ENCODE measurements around the gene UTP11.
"Not testable (repeated sequence)": the region's sequence is repeated elsewhere in the genome, so short reads cannot be mapped to it uniquely, and the experiment has no call there.

Gene UTP11, protein sequence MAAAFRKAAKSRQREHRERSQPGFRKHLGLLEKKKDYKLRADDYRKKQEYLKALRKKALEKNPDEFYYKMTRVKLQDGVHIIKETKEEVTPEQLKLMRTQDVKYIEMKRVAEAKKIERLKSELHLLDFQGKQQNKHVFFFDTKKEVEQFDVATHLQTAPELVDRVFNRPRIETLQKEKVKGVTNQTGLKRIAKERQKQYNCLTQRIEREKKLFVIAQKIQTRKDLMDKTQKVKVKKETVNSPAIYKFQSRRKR

GRCh38 chr1:38012363-38013226 lies at the start of gene UTP11:
Gene UTP11 (plus strand): TSS chr1:38012734. CDS start chr1:38012803, 69 bp downstream.
- H3K4me3 ChIP-seq (ENCODE audit: low read depth, low read length) = peak within 1 kb of the TSS; percentile 87

GRCh38 chr1:37964106-37964505 lies 48.4 kb upstream of the UTP11 start:
- not testable (repeated sequence) for H3K4me3 ChIP-seq (ENCODE audit: low read depth, low read length)

DNA sequence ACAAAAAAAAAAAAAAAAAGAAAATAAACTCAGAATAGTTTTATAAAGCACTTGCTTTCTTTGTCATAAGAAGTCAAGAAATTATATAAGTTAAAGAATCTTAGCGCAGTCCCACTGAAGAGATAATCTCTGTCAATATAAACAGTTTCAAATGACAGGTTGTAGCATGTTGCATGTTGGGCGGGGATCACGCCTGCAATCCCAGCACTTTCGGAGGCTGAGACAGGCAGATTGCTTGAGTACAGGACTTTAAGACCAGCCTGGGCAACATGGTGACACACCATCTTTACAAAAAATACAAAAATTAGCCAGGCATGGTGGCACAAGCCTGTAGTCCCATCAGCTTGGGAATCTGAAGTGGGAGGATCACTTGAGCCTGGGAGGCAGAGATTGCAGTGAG lies 47.2 kb upstream of the UTP11 start:
- H3K4me3 ChIP-seq (ENCODE audit: low read depth, low read length) = no peak overlapping the region

GRCh38 chr1:37973684-37974083 lies 38.9 kb upstream of the UTP11 start:
- H3K4me3 ChIP-seq (ENCODE audit: low read depth, low read length) = not testable (repeated sequence)

GRCh38 chr1:37974567-37974966 lies 38.0 kb upstream of the UTP11 start:
- H3K4me3 ChIP-seq (ENCODE audit: low read depth, low read length) = no peak overlapping the region

- H3K4me3 ChIP-seq (ENCODE audit: low read depth, low read length) = not testable (repeated sequence)
Measured at GRCh38 chr1:37975083-37975482, 37.5 kb upstream of the UTP11 start.

DNA sequence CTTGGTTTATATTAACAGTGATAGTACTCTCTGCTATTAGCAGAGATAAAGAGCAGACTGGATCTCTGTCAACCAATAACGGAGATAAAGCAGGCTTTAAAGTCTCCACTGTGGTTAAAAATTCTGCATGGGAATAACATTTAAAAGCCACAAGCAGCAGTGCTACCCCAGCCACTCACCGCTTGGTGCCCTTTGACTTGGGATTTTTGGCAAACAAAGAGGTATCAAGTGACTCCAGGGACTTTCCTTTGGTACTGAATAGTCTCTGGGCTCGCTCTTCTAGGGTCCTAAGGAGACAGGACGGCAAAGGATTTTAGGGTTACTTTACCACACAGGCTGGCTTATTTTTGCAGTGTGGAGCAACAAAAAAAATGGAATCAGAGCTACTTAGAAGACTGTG lies 34.0 kb upstream of the UTP11 start:
- no peak overlapping the region for H3K4me3 ChIP-seq (ENCODE audit: low read depth, low read length)

- H3K4me3 ChIP-seq (ENCODE audit: low read depth, low read length) = no peak overlapping the region
Measured at GRCh38 chr1:37983546-37983945, 29.0 kb upstream of the UTP11 start.

DNA sequence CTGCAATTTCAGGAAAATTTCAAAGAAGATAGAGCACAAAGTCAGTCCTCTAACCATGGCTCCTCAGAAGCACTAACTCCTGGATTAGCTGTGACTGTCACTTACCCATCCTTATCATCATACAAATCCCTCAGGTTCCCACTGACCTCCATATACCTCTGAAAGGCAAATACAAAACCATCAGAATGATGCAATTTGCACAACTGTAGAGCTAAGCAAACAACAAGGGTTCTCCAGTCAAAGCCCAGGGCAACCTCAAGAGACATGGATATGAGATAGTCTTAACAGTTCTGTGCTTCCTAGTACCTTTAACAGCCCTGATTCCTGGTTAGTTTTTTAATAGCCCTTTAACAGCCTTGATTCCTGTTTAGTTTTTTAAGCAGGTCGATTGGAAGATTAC lies 24.9 kb upstream of the UTP11 start:
- no peak overlapping the region for H3K4me3 ChIP-seq (ENCODE audit: low read depth, low read length)

GRCh38 chr1:37989361-37989930 lies 23.1 kb upstream of the UTP11 start:
- peak overlapping the region; percentile 98 for H3K4me3 ChIP-seq (ENCODE audit: low read depth, low read length)

- H3K4me3 ChIP-seq (ENCODE audit: low read depth, low read length) = no peak overlapping the region
Measured at GRCh38 chr1:37994886-37995566, 17.5 kb upstream of the UTP11 start.

DNA sequence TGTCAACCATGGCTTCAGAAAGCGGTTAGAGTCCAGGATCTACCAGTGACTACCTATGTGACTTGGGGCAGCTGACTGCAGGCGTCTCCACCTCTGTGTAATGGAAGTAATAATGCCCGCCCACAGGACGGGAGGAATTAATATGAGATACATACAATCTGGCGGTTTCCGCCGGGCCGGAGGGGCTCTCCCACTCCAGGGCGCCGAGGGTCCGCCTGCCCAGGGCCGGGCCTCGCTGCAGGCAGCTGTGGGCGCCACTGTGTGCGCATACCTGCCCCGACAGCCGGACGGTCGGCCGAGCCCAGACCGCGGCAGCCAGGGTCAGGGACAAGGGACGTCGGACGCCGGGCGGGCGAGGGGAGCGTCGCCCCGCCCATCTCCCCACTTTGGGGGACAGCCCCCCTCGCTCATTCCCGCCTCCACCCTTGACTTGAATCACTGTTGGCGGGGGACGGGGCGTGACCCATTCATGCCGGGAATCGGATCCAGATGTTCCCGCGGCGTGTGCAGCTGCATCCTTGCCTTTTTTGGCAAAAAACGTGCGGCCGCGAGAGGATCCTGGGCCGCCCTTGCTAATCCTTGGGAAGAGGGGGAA lies 16.7 kb upstream of the UTP11 start:
- peak overlapping the region; percentile 52 for H3K4me3 ChIP-seq (ENCODE audit: low read depth, low read length)

GRCh38 chr1:37997256-37998088 lies 15.1 kb upstream of the UTP11 start:
- no peak overlapping the region for H3K4me3 ChIP-seq (ENCODE audit: low read depth, low read length)

DNA sequence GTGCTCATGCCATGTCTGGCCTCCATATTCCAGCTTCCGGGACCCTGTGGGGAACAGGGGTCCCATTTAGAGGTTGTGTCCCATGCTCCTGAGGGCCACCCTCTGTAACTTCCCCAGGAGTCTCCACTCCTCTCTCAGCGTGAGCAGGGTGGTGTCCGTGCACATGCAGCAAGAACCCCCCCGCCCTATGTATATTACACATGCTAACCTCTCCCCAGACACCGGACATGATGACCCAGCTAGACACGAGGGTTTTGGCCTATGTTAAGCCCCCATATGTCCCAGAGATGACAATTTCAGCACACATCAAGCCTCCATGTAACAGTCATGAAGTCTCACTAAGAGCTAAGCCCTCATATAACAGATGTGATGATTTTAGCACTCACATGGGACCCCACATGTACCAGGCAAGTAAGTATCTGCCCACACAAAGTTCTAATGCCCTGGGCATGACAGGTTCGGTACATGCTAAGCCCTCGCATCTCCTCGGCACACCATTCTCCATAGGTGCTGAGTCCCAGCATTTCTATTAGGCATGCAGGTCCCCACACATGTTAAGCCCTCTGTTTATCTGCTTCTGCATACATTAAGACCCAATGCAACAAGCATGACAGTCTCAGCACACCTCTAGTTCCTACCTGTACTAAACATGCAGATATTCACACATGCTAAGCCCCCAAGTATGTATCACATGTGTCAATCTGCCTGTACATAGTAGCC lies 14.3 kb upstream of the UTP11 start:
- no peak overlapping the region for H3K4me3 ChIP-seq (ENCODE audit: low read depth, low read length)

DNA sequence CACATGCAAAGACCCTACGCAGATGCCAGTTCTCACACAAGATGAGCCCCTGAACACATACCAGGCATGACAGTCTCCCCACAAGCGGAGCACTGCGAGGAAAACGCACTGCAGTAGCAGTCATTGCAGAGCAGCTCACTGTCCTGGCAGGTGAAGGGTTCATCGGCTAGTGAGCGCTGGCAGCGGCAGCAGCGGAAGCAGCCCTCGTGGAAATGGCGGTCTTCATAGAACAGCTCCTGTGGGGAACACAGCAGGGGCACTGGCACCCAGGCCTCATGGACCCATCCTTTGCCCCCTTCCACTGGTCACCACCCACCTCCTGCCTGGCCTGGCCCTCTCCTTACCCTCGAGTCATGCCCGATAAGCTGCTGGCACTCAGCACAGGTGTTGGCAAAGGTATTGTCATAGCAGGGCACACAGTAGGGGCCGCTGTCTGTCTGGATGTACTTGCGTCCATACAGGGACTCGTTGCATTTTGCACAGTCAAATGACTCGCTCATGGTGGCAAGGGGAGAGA lies 13.6 kb upstream of the UTP11 start:
- no peak overlapping the region for H3K4me3 ChIP-seq (ENCODE audit: low read depth, low read length)

- no peak overlapping the region for H3K4me3 ChIP-seq (ENCODE audit: low read depth, low read length)
Measured at GRCh38 chr1:37999430-38000232, 12.9 kb upstream of the UTP11 start.

- no peak overlapping the region for H3K4me3 ChIP-seq (ENCODE audit: low read depth, low read length)
Measured at GRCh38 chr1:38000233-38000528, 12.4 kb upstream of the UTP11 start.

DNA sequence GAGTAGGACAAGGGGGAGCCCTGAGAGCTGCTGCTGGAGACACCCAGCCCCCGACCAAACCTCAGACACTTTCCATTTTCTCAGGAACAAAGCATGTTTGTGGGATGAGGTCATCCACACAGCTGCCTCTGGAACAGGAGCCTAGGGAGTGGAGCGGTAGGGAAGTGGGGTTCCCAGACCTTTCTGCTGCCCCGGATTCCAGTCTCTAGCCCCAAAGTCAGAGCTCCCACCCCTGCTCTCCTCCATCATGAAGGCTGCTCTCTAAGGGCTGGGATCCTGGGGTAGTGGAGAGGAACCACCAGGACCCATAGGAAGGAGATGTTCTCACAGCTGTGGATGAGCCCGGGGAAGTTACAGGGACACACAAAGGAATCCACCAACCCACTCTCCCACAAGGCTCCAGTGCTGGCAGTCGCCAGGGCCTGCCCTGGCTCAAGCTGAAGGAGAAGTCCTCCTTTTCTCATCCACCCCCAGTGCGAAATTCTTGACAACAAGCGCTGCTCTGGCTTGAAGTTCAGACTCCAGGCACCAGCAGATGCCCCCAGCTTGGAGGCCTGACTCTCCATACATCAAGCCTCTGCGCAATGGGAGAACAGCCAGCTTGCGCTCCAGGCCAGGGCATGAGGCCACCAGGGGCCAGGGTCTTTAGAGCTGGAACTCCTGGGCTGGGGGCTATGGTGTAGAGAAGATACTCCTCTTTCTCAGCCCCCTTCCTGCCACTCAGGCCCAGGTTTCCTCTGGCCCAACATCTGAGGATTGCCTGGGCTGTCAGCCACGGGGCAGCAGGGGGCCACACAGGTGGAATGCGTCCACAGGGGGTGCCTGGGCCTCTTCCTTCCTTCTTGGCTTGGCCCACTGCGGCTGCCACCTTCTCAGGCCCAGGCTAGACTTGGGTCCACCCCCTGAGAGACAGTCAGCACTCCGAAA lies 11.7 kb upstream of the UTP11 start:
- H3K4me3 ChIP-seq (ENCODE audit: low read depth, low read length) = no peak overlapping the region

All from iPS-11a (cell line).